Measurements from ENCODE around the gene ST6GALNAC3. TPM values are rescaled to one million over a fixed set of nuclear protein-coding genes. Genes with fewer than 3 reads are reported as not detected.

The ST6GALNAC3 gene
- total RNA-seq, 1 donor from 2014 or later = 5.6 TPM

GRCh38 chr1:76611770-76612445, 537.4 kb downstream of the ST6GALNAC3 start:
- H3K27ac ChIP-seq = no peak overlapping the region
- no peak for DNase-seq
- no peaks in the 10 kb centered on the region for H3K36me3 ChIP-seq
- intact Hi-C loops (cut with DNase I) = no loop called here
- H3K4me1 ChIP-seq = no peaks in the 10 kb centered on the region
- no peaks in the 10 kb centered on the region for H3K27me3 ChIP-seq
- no peak for TF ChIP-seq CTCF (IDR thresholded peaks at IDR 0.05)
- no peak overlapping the region for H3K4me3 ChIP-seq
- no peaks in the 10 kb centered on the region for H3K9me3 ChIP-seq
- ATAC-seq = no peak

DNA sequence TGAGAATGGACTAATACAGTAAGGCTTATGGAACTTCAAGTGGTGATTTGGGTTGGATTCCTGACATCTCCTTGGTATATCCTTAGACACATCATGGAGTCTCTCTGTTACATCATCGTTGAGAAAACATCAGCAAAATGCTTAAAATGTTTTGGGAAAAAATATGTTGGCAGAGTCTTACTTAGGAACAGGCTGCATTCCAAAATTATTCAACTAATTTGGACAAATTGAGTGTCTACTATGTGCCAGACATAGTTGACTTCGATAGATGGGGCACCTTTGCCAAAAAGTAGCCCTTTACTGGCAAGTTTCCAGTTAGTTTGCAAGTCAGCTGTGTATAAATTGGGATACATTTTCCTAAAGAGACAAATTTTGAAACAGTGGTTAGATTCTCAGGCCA, 539.3 kb downstream of the ST6GALNAC3 start:
- no peak overlapping the region for H3K27ac ChIP-seq
- ATAC-seq (no peak), DNase-seq (no peak)
- H3K36me3 ChIP-seq = no peaks in the 10 kb centered on the region
- H3K27me3 ChIP-seq = no peaks in the 10 kb centered on the region
- H3K9me3 ChIP-seq = no peaks in the 10 kb centered on the region
- TF ChIP-seq CTCF (IDR thresholded peaks at IDR 0.05) = no peak
- intact Hi-C loops (cut with DNase I) = no loop called here
- no peaks in the 10 kb centered on the region for H3K4me1 ChIP-seq
- H3K4me3 ChIP-seq = no peak overlapping the region

- Histone ChIP-seq H3K27me3 (no peaks in the 10 kb centered on the region), H3K36me3 (no peaks in the 10 kb centered on the region), H3K4me1 (no peaks in the 10 kb centered on the region), H3K4me3 (no peak overlapping the region), H3K9me3 (no peaks in the 10 kb centered on the region), H3K27ac (no peak overlapping the region)
- ATAC-seq (no peak), DNase-seq (no peak)
- intact Hi-C loops (cut with DNase I) = no loop called here
- TF ChIP-seq CTCF (IDR thresholded peaks at IDR 0.05) = no peak
Measured at GRCh38 chr1:76615253-76616035, 540.9 kb downstream of the ST6GALNAC3 start.

DNA sequence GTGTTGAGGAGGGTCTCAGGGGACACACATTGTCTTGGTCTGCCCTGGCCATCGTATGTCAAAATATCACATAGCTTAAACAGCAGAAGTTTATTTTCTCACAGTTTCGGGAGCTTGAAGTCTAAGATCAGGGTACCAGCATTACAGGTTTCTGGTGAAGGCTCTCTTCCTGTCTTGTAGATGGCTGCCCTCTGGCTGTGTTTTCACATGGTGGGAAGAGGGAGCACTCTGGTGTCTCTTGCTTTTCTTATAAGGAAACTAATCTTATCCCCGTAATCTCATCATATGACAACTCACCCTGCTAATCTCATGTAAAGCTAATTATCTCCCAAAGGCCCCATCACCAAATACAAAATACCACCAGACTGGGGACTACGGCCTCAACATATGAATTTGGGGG, 545.8 kb downstream of the ST6GALNAC3 start:
- DNase-seq = no peak
- intact Hi-C loops (cut with DNase I) = no loop called here
- no peaks in the 10 kb centered on the region for H3K9me3 ChIP-seq
- H3K27ac ChIP-seq = no peak overlapping the region
- no peak for ATAC-seq
- H3K4me3 ChIP-seq = no peak overlapping the region
- no peaks in the 10 kb centered on the region for H3K27me3 ChIP-seq
- H3K36me3 ChIP-seq = no peaks in the 10 kb centered on the region
- TF ChIP-seq CTCF (IDR thresholded peaks at IDR 0.05) = no peak
- H3K4me1 ChIP-seq = no peaks in the 10 kb centered on the region

- no peak for TF ChIP-seq CTCF (IDR thresholded peaks at IDR 0.05)
- Histone ChIP-seq H3K27ac (no peak overlapping the region), H3K4me1 (no peaks in the 10 kb centered on the region), H3K9me3 (no peaks in the 10 kb centered on the region), H3K36me3 (no peaks in the 10 kb centered on the region), H3K27me3 (no peaks in the 10 kb centered on the region), H3K4me3 (no peak overlapping the region)
- DNase-seq (no peak), ATAC-seq (no peak)
- intact Hi-C loops (cut with DNase I) = no loop called here
Measured at GRCh38 chr1:76622774-76623528, 548.4 kb downstream of the ST6GALNAC3 start.
